Heart left ventricle (tissue), 16 donors: Measurements from ENCODE around the gene RHOT2. TPM values are rescaled to one million over a fixed set of nuclear protein-coding genes. Genes with fewer than 3 reads are reported as not detected.

Source experiments
- ATAC-seq, 4 donors: fragments of 200-7000 bp; cut with Tn5 transposase; one replicate each; pipeline ENCODE4 v1.9.1; 2020 to 2022; ENCODE audit warnings: moderate library complexity in 4 of 4, mild to moderate bottlenecking in 3 of 4, moderate number of reproducible peaks in 1 of 4
- DNase-seq, 5 donors: peaks; one replicate each; pipeline ENCODE4 v3.0.0-alpha.2; 2020
- H3K27ac ChIP-seq, 12 donors: fragments of 200-600 bp; sonication (generic) in 4 of 12; one replicate each; pipeline versions ENCODE4 v1.5.0 to v1.8.0; 2016 to 2022; ENCODE audit warnings: mild to moderate bottlenecking in 2 of 12
- H3K27me3 ChIP-seq, 9 donors: fragments of 200-600 bp; sonication (generic) in 2 of 9; one replicate each; pipeline versions ENCODE4 v1.5.1 to v1.8.0; 2016 to 2022; ENCODE audit warnings: mild to moderate bottlenecking in 3 of 9
- H3K36me3 ChIP-seq, 9 donors: fragments of 200-600 bp; sonication (generic) in 2 of 9; one replicate each; pipeline versions ENCODE4 v1.5.0 to v1.8.0; 2018 to 2022; ENCODE audit warnings: mild to moderate bottlenecking in 2 of 9
- H3K4me1 ChIP-seq, 12 donors: fragments of 200-600 bp; sonication (generic) in 4 of 12; one replicate each; pipeline versions ENCODE4 v1.5.0 to v1.8.0; 2016 to 2022; ENCODE audit warnings: mild to moderate bottlenecking in 3 of 12
- H3K4me3 ChIP-seq, 12 donors: fragments of 200-600 bp; sonication (generic) in 4 of 12; one replicate each; pipeline versions ENCODE4 v1.5.0 to v1.8.0; 2017 to 2022; ENCODE audit warnings: mild to moderate bottlenecking in 9 of 12, moderate library complexity in 4 of 12
- H3K9me3 ChIP-seq, 12 donors: fragments of 200-600 bp; sonication (generic) in 4 of 12; one replicate each; pipeline versions ENCODE4 v1.5.0 to v1.8.0; 2016 to 2022; ENCODE audit warnings: mild to moderate bottlenecking in 1 of 12
- POLR2A ChIP-seq, 2 donors: fragments of 450-650 bp; IDR thresholded peaks; one replicate each; pipeline ENCODE4 v1.6.1; 2017; ENCODE audit warnings: antibody characterized with exemption in 2 of 2, mild to moderate bottlenecking in 2 of 2, moderate library complexity in 2 of 2
- WGBS, 4 donors: extraction: QIAGEN DNeasy Blood & Tissue Kit in 2 of 4; methylation state at CpG; one replicate each; pipeline versions ENCODE4 v1.1.5 to v1.1.7; 2013 to 2018; 5-methylcytosine and 5-hydroxymethylcytosine counted together
- intact Hi-C, 10 donors: fragments of 100-400 bp; cut with DNase I; formaldehyde crosslinking; loops; one replicate each; pipeline versions ENCODE4 v1.11.1 to v1.14.2; 2022
- polyA plus RNA-seq, 2 donors: library from polyadenylated mRNA; stranded (reverse); fragments of 200-250 nt; gene quantifications; one replicate each; pipeline ENCODE4 v1.2.3, GENCODE V29; 2013
- total RNA-seq, 9 donors: library from RNA; depleted of rRNA in 2 of 9; stranded (reverse); fragments of >200 nt in 2 of 9; fragmentation: NEBNext Ultra II Directional in 3 of 9; extraction: Animal tissue kit (Norgen Biotek cat#: 25700) in 3 of 9; gene quantifications; one replicate each; pipeline versions ENCODE4 v1.1.0 to v1.2.4, GENCODE V29; 2016 to 2023
- TF ChIP-seq, protein P1 (sequence below), 12 donors: fragments of 200-600 bp; sonication (generic) in 4 of 12; IDR thresholded peaks; one replicate each; pipeline versions ENCODE4 v1.5.0 to v1.8.0; 2018 to 2022; ENCODE audit warnings: antibody characterized with exemption in 12 of 12, mild to moderate bottlenecking in 5 of 12
- donor health status: ischemic (EF 13 %, LVEDD 7.1; RV severe dilation, severe dysfunction).
- donor health status: healthy with polysubstance abuse.
- donor health status: DM: no; HTN: yes; CAD: no.
- donor health status: DM: no; HTN: no; CAD: no.
- donor health status: ischemic (EF 25% LVEDD 6.9; RV normal size, moderate dysfunction).
- donor health status: ischemic (EF 25% LVEDD 5.7; RV mildly dilated, moderate dysfunction).
- donor health status: healthy.
- donor health status: DM: yes; HTN: yes; CAD: no.
- donor health status: ischemic (EF 35%, LVEDD 5.7; RV mildly dilated, moderate dysfunction).
- donor health status: nonischemic (EF 11% LVEDD 7.7; RV severe dilation, severe dysfunction).
- donor health status: DM: yes; HTN: yes; CAD: no.
- donor health status: PGD.
- donor health status: ischemic (EF 29% LVEDD 5.4; RV normal size, mild dysfunction).
- donor health status: nonischemic (EF 23%, LVEDD 6.1; RV moderate dilation, normal function).

The RHOT2 gene
- total and polyA plus RNA-seq, 11 donors: 33.7 to 143 (median 83.5) TPM

DNA sequence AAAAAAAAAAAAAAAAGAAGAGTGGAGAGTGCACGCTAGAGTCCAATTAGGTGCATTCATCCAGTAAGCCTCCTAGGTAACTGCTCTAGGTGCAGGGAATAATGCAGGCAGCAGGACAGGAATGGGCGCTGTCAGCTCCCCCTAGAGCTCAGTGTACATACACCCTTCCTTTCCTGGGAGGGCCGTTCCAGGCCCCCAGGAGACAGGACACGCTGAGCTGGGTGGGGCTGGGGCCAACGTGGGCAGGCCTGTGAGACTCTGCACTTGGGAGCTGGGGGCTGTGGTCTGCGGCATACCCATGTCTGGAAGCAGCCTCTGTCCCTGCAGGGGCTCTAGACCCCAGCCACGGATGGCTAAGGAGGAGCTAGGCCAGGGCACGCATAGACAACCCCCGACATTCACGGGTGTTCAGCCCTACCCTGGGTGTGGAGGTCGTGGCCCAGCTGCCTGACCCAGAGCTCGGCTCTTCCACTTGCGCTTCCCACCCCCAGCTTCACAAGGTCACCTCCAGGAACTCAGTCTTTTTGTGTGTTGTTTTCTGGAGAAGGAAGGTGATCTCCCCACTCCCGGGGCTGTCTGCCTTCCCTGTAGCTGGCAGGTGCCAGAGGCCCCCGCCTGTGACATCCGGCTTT is 52.0 kb downstream of the RHOT2 start:
- no peaks in the 10 kb centered on the region for H3K9me3 ChIP-seq
- no peak for DNase-seq
- H3K36me3 ChIP-seq: peaks cover 0 to 6% (median 0%) of the 10 kb centered on the region in 9 donors
- no peak for TF ChIP-seq POLR2A (IDR thresholded peaks at IDR 0.05)
- TF ChIP-seq, protein P1, sequence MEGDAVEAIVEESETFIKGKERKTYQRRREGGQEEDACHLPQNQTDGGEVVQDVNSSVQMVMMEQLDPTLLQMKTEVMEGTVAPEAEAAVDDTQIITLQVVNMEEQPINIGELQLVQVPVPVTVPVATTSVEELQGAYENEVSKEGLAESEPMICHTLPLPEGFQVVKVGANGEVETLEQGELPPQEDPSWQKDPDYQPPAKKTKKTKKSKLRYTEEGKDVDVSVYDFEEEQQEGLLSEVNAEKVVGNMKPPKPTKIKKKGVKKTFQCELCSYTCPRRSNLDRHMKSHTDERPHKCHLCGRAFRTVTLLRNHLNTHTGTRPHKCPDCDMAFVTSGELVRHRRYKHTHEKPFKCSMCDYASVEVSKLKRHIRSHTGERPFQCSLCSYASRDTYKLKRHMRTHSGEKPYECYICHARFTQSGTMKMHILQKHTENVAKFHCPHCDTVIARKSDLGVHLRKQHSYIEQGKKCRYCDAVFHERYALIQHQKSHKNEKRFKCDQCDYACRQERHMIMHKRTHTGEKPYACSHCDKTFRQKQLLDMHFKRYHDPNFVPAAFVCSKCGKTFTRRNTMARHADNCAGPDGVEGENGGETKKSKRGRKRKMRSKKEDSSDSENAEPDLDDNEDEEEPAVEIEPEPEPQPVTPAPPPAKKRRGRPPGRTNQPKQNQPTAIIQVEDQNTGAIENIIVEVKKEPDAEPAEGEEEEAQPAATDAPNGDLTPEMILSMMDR (IDR thresholded peaks at IDR 0.05): peak in 3 of 12 donors; percentile 6 to 18 (median 12)
- H3K27me3 ChIP-seq: peaks cover 0 to 14% (median 0%) of the 10 kb centered on the region in 9 donors
- H3K4me1 ChIP-seq: peaks cover 4 to 52% (median 35%) of the 10 kb centered on the region in 12 donors
- peak overlapping the region in 11 of 12 donors; percentile 87 to 98 (median 94) for H3K27ac ChIP-seq
- intact Hi-C loops: loop anchor here in 1 of 10 donors (5.0 kb wide), 1 partner anchor 337 kb away; no protein-coding TSS in a partner anchor
- H3K4me3 ChIP-seq: peak overlapping the region in 11 of 12 donors; percentile 58 to 92 (median 81)
- ATAC-seq: peak in 2 of 4 donors; percentile 2 to 11
- WGBS, 4 donors: 5 to 8% (median 8%) methylated on average over 16 of the region's 16 CpGs

- TF ChIP-seq POLR2A (IDR thresholded peaks at IDR 0.05): no peak
- TF ChIP-seq, protein P1 (IDR thresholded peaks at IDR 0.05): peak in 3 of 12 donors; percentile 4 to 19 (median 6)
- Histone ChIP-seq H3K4me3 (peak overlapping the region; percentile 58 to 92 (median 80)), H3K4me1 (peaks cover 4 to 50% (median 35%) of the 10 kb centered on the region in 12 donors), H3K27me3 (peaks cover 0 to 12% (median 0%) of the 10 kb centered on the region in 9 donors), H3K27ac (peak overlapping the region; percentile 62 to 98 (median 94)), H3K9me3 (no peaks in the 10 kb centered on the region), H3K36me3 (peaks cover 0 to 6% (median 0%) of the 10 kb centered on the region in 9 donors)
- peak in 4 of 5 donors; percentile 65 to 73 (median 70) for DNase-seq
- intact Hi-C loops: no loop called here
- ATAC-seq: peak; percentile 50 to 74 (median 64)
- 0 to 2% (median 1%) methylated on average over 5 to 38 of the region's 38 CpGs for WGBS, 4 donors
Measured at GRCh38 chr16:720447-720989, 52.6 kb downstream of the RHOT2 start.

DNA sequence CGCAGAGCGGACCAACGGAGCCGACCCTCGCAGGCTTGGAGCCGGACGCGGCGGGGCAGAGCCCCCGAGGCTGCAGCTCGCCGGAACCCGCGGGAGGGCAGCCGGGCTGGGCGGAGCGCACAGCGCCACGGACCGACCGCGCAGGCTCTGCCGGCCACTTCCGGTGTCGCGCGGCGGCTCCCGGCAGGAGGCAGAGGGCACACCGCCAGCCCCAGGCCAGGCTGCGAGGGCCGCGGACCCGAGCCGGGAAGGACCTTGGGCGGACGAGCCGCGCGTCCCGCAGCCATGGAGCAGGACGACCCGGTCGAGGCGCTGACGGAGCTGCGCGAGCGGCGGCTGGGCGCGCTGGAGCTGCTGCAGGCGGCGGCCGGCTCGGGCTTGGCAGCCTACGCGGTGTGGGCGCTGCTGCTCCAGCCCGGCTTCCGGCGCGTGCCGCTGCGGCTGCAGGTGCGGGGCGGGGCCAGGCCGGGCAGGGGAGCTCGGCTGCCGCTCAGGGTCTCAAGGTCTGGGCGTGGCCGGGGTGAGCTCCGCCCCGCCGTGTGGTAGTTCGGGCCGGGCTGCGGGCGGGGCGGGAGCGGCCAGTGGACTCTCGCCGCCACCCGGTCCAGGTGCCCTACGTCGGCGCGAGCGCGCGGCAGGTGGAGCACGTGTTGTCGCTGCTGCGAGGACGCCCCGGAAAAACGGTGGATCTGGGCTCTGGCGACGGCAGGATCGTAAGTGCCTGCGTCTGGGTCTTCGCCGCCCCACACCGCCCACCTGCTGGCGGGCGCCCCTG is 53.2 kb downstream of the RHOT2 start, which contains the start of gene ANTKMT:
Gene ANTKMT, plus strand, starts transcription at position 157 of the 775 bp plus-strand sequence. Its CDS starts 129 bp downstream, at position 286.
- H3K27ac ChIP-seq: peak within 1 kb of the TSS; percentile 62 to 98 (median 94)
- ATAC-seq (peak; percentile 34 to 89 (median 75)), DNase-seq (peak; percentile 80 to 88 (median 83))
- H3K36me3 ChIP-seq: peaks cover 0 to 6% (median 0%) of the 10 kb centered on the region in 9 donors
- H3K9me3 ChIP-seq: no peaks in the 10 kb centered on the region
- WGBS, 4 donors: 1 to 60% (median 6%) methylated on average over 2 to 106 of the region's 106 CpGs
- peak within 1 kb of the TSS; percentile 58 to 92 (median 80) for H3K4me3 ChIP-seq
- TF ChIP-seq, protein P1 (IDR thresholded peaks at IDR 0.05): peak in 5 of 12 donors; percentile 10 to 24 (median 20)
- peak in 1 of 2 donors; percentile 85 for TF ChIP-seq POLR2A (IDR thresholded peaks at IDR 0.05)
- intact Hi-C loops: no loop called here
- H3K27me3 ChIP-seq: peaks cover 0 to 7% (median 0%) of the 10 kb centered on the region in 9 donors
- peaks cover 4 to 45% (median 30%) of the 10 kb centered on the region in 12 donors for H3K4me1 ChIP-seq
